Tibial artery (tissue), 4 donors: ENCODE data around the gene ZNF784.

ENCODE experiments used
- DNase-seq, 2 donors: peaks; one replicate each; pipeline ENCODE4 v3.0.0-alpha.2; 2019
- H3K27ac ChIP-seq, 2 donors: fragments of 200-600 bp; sonication (generic) in 1 of 2; 1 replicate in 1 of 2; 2 replicates in 1 of 2; pipeline ENCODE4 v1.5.1; 2018 to 2019; ENCODE audit warnings: mild to moderate bottlenecking in 1 of 2
- H3K27me3 ChIP-seq, 2 donors: fragments of 200-600 bp; sonication (generic) in 1 of 2; one replicate each; pipeline versions ENCODE4 v1.5.1 to v1.6.0; 2016 to 2019
- H3K36me3 ChIP-seq, 3 donors: fragments of 200-600 bp; sonication (generic) in 2 of 3; one replicate each; pipeline ENCODE4 v1.5.1; 2016 to 2019; ENCODE audit warnings: mild to moderate bottlenecking in 2 of 3
- H3K4me1 ChIP-seq, 4 donors: fragments of 200-600 bp; sonication (generic) in 2 of 4; 1 replicate in 3 of 4; 2 replicates in 1 of 4; pipeline ENCODE4 v1.5.1; 2016 to 2019
- H3K4me3 ChIP-seq, 2 donors: fragments of 200-600 bp; sonication (generic) in 1 of 2; 1 replicate in 1 of 2; 2 replicates in 1 of 2; pipeline ENCODE4 v1.5.1; 2018 to 2019; ENCODE audit warnings: mild to moderate bottlenecking in 2 of 2
- H3K9me3 ChIP-seq, 3 donors: fragments of 200-600 bp; sonication (generic) in 1 of 3; one replicate each; pipeline ENCODE4 v1.5.1; 2016 to 2019
- CTCF ChIP-seq, 2 experiments: fragments of 200-600 bp in 1 of 2; fragments of 450-650 bp in 1 of 2; IDR thresholded peaks; one replicate each; pipeline ENCODE4 v1.5.1; 2017 to 2019; ENCODE audit warnings: antibody characterized with exemption in 2 of 2, mild to moderate bottlenecking in 1 of 2, moderate library complexity in 1 of 2
- intact Hi-C: fragments of 100-400 bp; cut with DNase I; formaldehyde crosslinking; loops from one replicate; pipeline ENCODE4 v1.15.0; 2023; ENCODE audit warnings: low total_unique reads

ZNF784 gene

GRCh38 chr19:55581145-55581822 lies 43.1 kb downstream of the ZNF784 start:
- TF ChIP-seq CTCF (IDR thresholded peaks at IDR 0.05), result no peak
- Histone ChIP-seq H3K36me3 (peaks cover 8 to 30% (median 21%) of the 10 kb centered on the region in 3 donors), H3K4me1 (peaks cover 0 to 24% (median 19%) of the 10 kb centered on the region in 4 donors), H3K27ac (peak overlapping the region; percentile 91 to 95), H3K27me3 (peaks cover 0 to 4% of the 10 kb centered on the region in 2 donors), H3K9me3 (peaks cover 0 to 12% (median 0%) of the 10 kb centered on the region in 3 donors), H3K4me3 (peak overlapping the region; percentile 90 to 96)
- no peak for DNase-seq
- intact Hi-C loops, result no loop called here

GRCh38 chr19:55580628-55581144 lies 43.7 kb downstream of the ZNF784 start, which contains the start of gene ZNF579:
ZNF579 (minus strand) TSS chr19:55580848; CDS start chr19:55579639, 1,209 bp downstream.
- H3K36me3 ChIP-seq, result peaks cover 8 to 30% (median 21%) of the 10 kb centered on the region in 3 donors
- DNase-seq, result peak; percentile 80 to 90
- H3K4me3 ChIP-seq, result peak within 1 kb of the TSS; percentile 90 to 96
- peaks cover 0 to 18% (median 13%) of the 10 kb centered on the region in 4 donors for H3K4me1 ChIP-seq
- peak within 1 kb of the TSS; percentile 91 to 95 for H3K27ac ChIP-seq
- no peak for TF ChIP-seq CTCF (IDR thresholded peaks at IDR 0.05)
- intact Hi-C loops, result no loop called here
- H3K27me3 ChIP-seq, result no peaks in the 10 kb centered on the region
- peaks cover 0 to 12% (median 0%) of the 10 kb centered on the region in 3 donors for H3K9me3 ChIP-seq

- Histone ChIP-seq H3K27ac (peak overlapping the region; percentile 91 to 95), H3K9me3 (peaks cover 0 to 12% (median 0%) of the 10 kb centered on the region in 3 donors), H3K27me3 (no peaks in the 10 kb centered on the region), H3K4me1 (peaks cover 0 to 15% (median 12%) of the 10 kb centered on the region in 4 donors), H3K4me3 (peak overlapping the region; percentile 90 to 96), H3K36me3 (peaks cover 8 to 30% (median 21%) of the 10 kb centered on the region in 3 donors)
- DNase-seq, result no peak
- TF ChIP-seq CTCF (IDR thresholded peaks at IDR 0.05), result no peak
- intact Hi-C loops, result no loop called here
Observed at GRCh38 chr19:55579766-55580621, 44.4 kb downstream of the ZNF784 start.

GRCh38 chr19:55578761-55579747 lies 45.3 kb downstream of the ZNF784 start:
- peaks cover 0 to 15% (median 12%) of the 10 kb centered on the region in 4 donors for H3K4me1 ChIP-seq
- DNase-seq, result no peak
- TF ChIP-seq CTCF (IDR thresholded peaks at IDR 0.05), result no peak
- H3K4me3 ChIP-seq, result peak overlapping the region in 1 of 2 donors; percentile 96
- intact Hi-C loops, result no loop called here
- peaks cover 8 to 30% (median 21%) of the 10 kb centered on the region in 3 donors for H3K36me3 ChIP-seq
- no peak overlapping the region for H3K27ac ChIP-seq
- H3K27me3 ChIP-seq, result no peaks in the 10 kb centered on the region
- peaks cover 0 to 12% (median 0%) of the 10 kb centered on the region in 3 donors for H3K9me3 ChIP-seq
